DMS153 treated with DMSO at 0.1 percent for 48 hours (cell line): ENCODE results near the gene LPGAT1.
A peak's percentile ranks its signal among the peaks of the same experiment; 100 is the strongest.
"Not testable (repeated sequence)": the region's sequence is repeated elsewhere in the genome, so short reads cannot be mapped to it uniquely, and the experiment has no call there.

Source experiments
- DNase-seq: peaks from one replicate; lab custom pipeline; 2025; ENCODE audit not compliant: unreplicated experiment; lab: John Stamatoyannopoulos, UW

The LPGAT1 gene

GRCh38 chr1:211737115-211738035, 93.2 kb downstream of the LPGAT1 start:
- DNase-seq: no peak

DNA sequence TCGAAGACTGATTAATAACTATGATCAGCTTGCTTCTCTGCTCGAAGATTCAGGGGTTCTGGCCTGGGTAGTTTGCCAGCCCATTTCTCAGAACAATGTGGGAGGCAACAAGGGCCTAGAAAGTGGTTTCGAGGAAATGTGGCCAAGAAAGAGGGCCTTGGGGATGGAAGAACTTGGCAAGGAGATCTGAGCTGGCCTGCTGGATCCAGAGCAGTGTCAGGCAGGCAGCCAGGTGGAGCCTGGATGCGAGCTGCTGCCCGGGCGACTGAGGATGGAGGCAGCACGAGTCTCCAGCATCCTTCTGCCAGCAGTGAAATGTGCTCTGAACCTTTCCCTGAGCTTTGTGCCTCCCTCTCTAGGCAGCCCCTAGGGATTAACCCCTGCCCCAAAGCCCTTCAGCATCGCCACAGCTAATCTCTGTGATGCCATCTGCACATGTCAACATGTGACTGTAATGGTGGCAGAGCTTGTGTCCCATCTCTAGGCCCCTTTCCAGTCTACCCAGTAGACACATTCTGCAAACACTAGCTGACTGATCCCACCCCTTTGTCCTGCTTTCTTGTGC, 94.1 kb downstream of the LPGAT1 start:
- DNase-seq: no peak

GRCh38 chr1:211735208-211736170, 95.1 kb downstream of the LPGAT1 start:
- no peak for DNase-seq

- peak; percentile 97 for DNase-seq
Observed at GRCh38 chr1:211734791-211735190, 95.8 kb downstream of the LPGAT1 start.

GRCh38 chr1:211734359-211734758, 96.2 kb downstream of the LPGAT1 start:
- peak; percentile 92 for DNase-seq

DNA sequence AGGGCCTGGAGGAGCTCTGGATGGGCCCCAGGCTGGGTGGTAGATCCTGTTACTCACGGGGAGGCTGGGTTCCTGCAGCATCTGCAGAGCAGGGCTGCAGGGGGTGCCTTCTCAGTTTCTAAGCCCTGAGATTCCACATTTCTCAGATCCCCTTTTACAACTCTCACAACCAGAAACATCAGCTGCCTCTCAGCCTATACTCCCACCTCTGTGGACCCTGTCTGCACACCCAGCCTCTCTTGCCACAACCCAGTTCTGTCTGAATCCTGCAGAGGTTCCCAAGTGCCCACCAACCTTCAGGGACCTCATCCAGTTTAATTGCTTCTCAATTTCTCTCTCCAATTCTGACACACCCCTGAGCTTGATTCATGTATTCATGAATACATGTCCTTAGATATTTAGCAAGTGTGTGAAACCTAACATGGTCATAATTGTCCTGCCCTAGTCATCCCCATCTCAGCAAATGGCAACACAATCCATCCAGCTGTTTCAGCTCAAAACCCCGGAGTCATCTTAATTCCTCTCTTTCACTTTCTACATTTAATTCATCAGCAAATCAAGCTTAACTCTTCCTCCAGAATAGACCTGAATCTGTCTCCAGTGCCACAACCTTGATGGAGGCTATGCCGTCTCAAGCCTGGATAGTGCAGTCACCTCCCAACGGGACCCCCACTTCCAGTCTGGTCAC, 98.1 kb downstream of the LPGAT1 start:
- DNase-seq: no peak

DNA sequence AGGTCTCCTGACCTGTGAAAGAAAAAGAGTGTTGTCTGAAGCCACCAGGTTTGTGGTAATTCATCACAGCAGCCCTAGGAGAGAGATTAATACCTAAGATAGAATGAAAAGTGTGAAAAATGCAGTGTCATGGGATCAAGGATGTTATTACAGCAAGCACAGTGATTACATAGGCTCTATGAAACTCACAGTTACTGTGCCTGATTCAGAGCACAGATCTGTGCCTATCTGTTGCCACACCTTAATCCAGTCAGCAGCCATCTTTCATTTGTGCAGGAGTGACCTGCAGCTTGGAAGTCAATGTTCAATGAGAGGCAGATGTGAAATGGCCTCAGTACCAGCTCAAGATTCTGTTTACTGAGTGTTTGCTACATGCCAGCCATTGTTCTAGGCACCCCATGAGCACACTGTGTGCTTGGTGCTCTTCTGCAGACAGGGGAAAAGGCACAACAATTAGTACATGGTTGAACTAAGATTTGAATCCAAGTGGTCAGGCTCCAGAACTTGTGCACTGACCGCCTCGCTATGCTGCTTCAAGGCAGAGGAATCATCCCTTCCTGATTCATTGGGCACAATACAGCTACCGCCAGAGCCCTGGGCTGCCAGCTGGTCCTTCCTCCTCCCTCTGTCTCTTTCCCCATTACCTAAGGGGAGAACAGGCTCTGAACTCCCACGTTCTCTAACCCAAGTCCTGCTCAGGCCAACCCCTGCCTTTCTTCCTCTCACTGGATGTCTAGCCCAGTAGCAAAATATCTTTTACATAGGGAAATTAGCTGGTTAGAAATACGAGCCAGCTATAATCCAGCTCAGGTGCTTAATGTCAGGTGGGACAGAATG, 98.9 kb downstream of the LPGAT1 start:
- no peak for DNase-seq

GRCh38 chr1:211730347-211730746, 100.2 kb downstream of the LPGAT1 start:
- DNase-seq: no peak

DNA sequence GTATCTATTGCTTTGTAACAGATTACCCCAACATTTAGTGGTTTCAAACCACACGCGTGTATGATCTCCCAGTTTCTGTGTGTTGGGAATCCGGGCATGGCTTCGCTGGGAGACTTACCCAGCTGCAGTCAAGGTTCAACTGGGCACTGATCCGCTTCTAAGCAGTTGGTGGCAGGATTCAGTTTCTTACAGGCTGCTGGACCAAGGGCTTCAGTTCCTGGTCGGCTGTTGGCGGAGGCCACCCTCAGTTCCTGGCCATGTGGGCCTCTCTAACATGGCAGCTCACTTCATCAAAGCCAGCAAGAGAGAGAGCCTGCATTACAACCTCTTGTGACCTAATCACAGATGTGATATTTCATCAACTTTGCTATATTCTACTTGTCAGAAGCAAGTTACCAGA, 101.3 kb downstream of the LPGAT1 start:
- no peak for DNase-seq

GRCh38 chr1:211726467-211726995, 104.0 kb downstream of the LPGAT1 start:
- no peak for DNase-seq

DNA sequence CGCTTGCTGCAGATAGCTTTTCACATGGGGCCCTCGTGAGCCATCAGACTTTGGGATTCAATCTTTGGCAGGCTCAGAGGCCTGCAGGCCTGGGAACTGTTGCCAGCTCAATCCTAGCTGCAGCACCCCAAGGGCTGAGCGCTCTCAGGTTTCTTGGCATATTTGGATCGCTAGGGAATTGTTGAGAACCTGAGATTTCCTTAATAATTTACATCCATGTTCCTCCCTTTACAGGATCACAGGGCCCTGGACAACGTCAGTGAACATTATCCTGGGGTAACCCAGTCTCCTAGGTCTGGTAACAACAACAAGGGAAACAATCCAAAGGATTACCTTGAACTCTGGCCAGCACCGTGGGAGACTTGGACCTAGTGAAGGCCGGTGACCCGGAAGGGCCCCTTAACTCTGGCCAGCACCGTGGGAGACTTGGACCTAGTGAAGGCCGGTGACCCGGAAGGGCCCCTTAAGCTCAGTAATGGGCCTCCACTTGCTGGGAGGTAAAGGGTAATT, 105.8 kb downstream of the LPGAT1 start:
- no peak for DNase-seq

GRCh38 chr1:211723273-211723672, 107.3 kb downstream of the LPGAT1 start:
- DNase-seq: no peak

- DNase-seq: no peak
Observed at GRCh38 chr1:211722277-211723175, 108.0 kb downstream of the LPGAT1 start.

DNA sequence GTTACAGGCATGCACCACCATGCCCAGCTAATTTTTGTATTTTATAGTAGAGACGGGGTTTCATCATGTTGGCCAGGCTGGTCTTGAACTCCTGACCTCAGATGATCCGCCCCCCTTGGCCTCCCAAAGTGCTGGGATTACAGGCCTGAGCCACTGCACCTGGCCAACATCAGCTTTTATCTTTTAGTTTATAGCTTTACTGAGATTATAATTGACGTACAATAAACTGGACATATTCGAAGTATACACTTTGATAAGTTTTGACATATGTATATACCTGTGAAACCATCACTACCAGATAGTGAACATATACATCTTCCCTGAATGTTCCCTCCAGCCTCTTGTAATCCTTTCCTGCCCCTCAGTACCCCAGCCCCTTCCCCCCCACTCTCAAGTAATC, 114.0 kb downstream of the LPGAT1 start:
- not testable (repeated sequence) for DNase-seq

- no peak for DNase-seq
Observed at GRCh38 chr1:211715971-211716370, 114.6 kb downstream of the LPGAT1 start.

- DNase-seq: no peak
Observed at GRCh38 chr1:211714154-211714553, 116.4 kb downstream of the LPGAT1 start.

DNA sequence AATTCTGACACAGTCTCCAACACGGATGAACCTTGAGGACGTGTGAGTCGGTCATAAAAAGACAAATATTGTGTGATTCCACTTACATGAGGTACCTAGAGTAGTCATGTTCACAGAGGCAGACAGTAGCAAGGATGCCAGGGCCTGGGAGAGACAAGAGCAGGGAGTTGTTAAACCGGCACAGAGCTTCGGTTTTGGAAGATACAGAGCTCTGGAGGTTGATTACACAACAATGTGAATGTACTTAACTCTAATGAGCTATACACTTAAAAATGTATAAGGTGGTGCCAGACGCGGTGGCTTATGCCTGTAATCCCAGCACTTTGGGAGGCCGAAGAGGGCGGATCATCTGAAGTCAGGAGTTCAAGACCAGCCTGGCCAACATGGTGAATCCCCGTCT, 117.3 kb downstream of the LPGAT1 start:
- DNase-seq: no peak

DNA sequence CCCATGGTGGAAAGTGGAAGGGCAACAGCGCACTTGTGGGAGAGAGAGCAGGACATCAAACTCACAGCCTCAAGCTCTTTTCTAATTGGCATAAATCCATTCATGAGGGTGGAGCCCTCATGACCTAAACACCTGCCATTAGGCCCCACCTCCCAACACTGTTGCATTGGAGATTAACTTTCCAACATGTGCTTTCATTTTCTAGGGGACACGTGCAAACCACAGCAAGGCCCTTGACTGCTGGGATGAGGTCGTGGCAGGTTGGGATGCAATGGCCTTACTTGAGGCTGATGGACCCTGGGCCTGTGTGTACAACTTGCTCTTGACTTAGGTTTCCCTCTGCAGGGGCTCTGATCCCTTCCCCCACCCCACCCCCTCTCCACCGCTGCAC, 119.3 kb downstream of the LPGAT1 start:
- DNase-seq: no peak
